HepG2 (cell line): ENCODE results near the gene VPS13D. TPM values are rescaled to one million over a fixed set of nuclear protein-coding genes. Genes with fewer than 3 reads are reported as not detected.

ENCODE experiments used
- ATAC-seq: fragments of 200-7000 bp; cut with Tn5 transposase; 3 replicates; pipeline ENCODE4 v1.9.1; 2020; ENCODE audit warnings: mild to moderate bottlenecking, moderate library complexity
- BruUV-seq: library from RNA; stranded (reverse); fragments of 400-500 nt; replicated peaks from 2 replicates; lab custom pipeline; 2021; lab: Mats Ljungman, UMichigan
- CTCF ChIA-PET: fragments of 300-600 bp; formaldehyde crosslinking; extraction: SDS; loops from one replicate; lab custom pipeline; 2021; ENCODE audit warnings: low total read pairs, inconsistent platforms, low intra/inter-chr PET ratio; lab: Yijun Ruan, JAX
- POLR2A ChIA-PET: fragments of 350-600 bp; sonication (Branson Sonifier 250); formaldehyde crosslinking; loops from one replicate; lab custom pipeline; 2020; ENCODE audit warnings: antibody characterized with exemption, inconsistent platforms; lab: Yijun Ruan, JAX
- DNase-seq: peaks from one replicate; pipeline ENCODE4 v3.0.0-alpha.2; 2015; ENCODE audit warnings: low spot score
- FAIRE-seq: peaks from 3 replicates; lab custom pipeline; 2011; peaks lifted over from hg19 to GRCh38; lab: Jason Lieb, UNC
- H2AFZ ChIP-seq: one replicate; pipeline ENCODE4 v1.6.1; 2011; ENCODE audit warnings: low read length, inconsistent platforms
- H3K27ac ChIP-seq: fragments of 300-600 bp; 3 replicates; pipeline ENCODE4 v1.8.0; 2011; ENCODE audit warnings: mixed run types, mild to moderate bottlenecking, mixed read lengths, low read length, inconsistent platforms; ENCODE audit not compliant: insufficient read depth; ENCODE audit errors: extremely low read length
- H3K27me3 ChIP-seq, 2 experiments: fragments of 200-600 bp in 1 of 2; 2 replicates in 1 of 2; 3 replicates in 1 of 2; pipeline versions ENCODE4 v1.6.0 to v1.8.0; 2011; ENCODE audit warnings: low read length in 2 of 2, mild to moderate bottlenecking in 2 of 2, moderate library complexity in 2 of 2, inconsistent platforms in 1 of 2; ENCODE audit not compliant: insufficient read depth in 2 of 2, control insufficient read depth in 1 of 2
- H3K36me3 ChIP-seq, 2 experiments: fragments of 200-600 bp in 1 of 2; replicated peaks in 1 of 2; 2 replicates in 1 of 2; 3 replicates in 1 of 2; pipeline versions ENCODE4 v1.5.1 to v1.8.0; 2011; ENCODE audit warnings: low read length in 2 of 2, inconsistent platforms in 1 of 2; ENCODE audit not compliant: insufficient read depth in 2 of 2, control insufficient read depth in 1 of 2
- H3K4me1 ChIP-seq: 2 replicates; pipeline ENCODE4 v1.5.1; 2012; ENCODE audit warnings: low read length, inconsistent platforms; ENCODE audit not compliant: insufficient read depth
- H3K4me2 ChIP-seq: 2 replicates; pipeline ENCODE4 v1.6.0; 2011; ENCODE audit warnings: low read depth, low read length, inconsistent platforms
- H3K4me3 ChIP-seq, 3 experiments: fragments of 200-600 bp in 1 of 3; sonication (generic), shearing (Covaris generic) in 1 of 3; replicated peaks in 1 of 3; 2 replicates each; pipeline ENCODE4 v1.5.1; 2011 to 2016; ENCODE audit warnings: low read length in 3 of 3, inconsistent platforms in 2 of 3, low read depth in 2 of 3, mild to moderate bottlenecking in 2 of 3, control low read depth in 1 of 3, mixed read lengths in 1 of 3; ENCODE audit not compliant: insufficient read depth in 1 of 3
- H3K79me2 ChIP-seq: one replicate; pipeline ENCODE4 v1.6.1; 2011; ENCODE audit warnings: low read length, inconsistent platforms; ENCODE audit not compliant: insufficient read depth
- H3K9ac ChIP-seq: 2 replicates; pipeline ENCODE4 v1.6.0; 2011; ENCODE audit warnings: mild to moderate bottlenecking, low read depth, low read length, inconsistent platforms; ENCODE audit not compliant: insufficient read depth
- H3K9me3 ChIP-seq: 2 replicates; pipeline ENCODE4 v1.5.1; 2012; ENCODE audit warnings: mild to moderate bottlenecking, low read length
- H4K20me1 ChIP-seq: 2 replicates; pipeline ENCODE4 v1.6.0; 2011; ENCODE audit warnings: inconsistent platforms, mild to moderate bottlenecking, low read length, moderate library complexity; ENCODE audit not compliant: insufficient read depth
- HIVEP1 ChIP-seq: sonication (generic); formaldehyde crosslinking; IDR thresholded peaks from 2 replicates; pipeline ENCODE4 v1.4.0; 2020; ENCODE audit warnings: mild to moderate bottlenecking, missing genetic modification reagents
- SP2 ChIP-seq: sonication (generic); formaldehyde crosslinking; IDR thresholded peaks from 2 replicates; pipeline ENCODE4 v1.5.1; 2020; ENCODE audit warnings: mild to moderate bottlenecking, missing genetic modification reagents
- ZNF10 ChIP-seq: sonication (generic); formaldehyde crosslinking; IDR thresholded peaks from 2 replicates; pipeline ENCODE4 v1.4.0; 2020; ENCODE audit warnings: mild to moderate bottlenecking, low read depth, missing genetic modification reagents, borderline replicate concordance
- WGBS: methylation state at CpG from one replicate; pipeline ENCODE4 v1.1.6; 2017; ENCODE audit warnings: low lambda C conversion rate; 5-methylcytosine and 5-hydroxymethylcytosine counted together
- in situ Hi-C: cut with HindIII; loops from 2 replicates; pipeline ENCODE4 v1.10.0; 2017; ENCODE audit warnings: low pct_unique_long_range_greater_than_20kb; ENCODE audit not compliant: extremely low pct_ligation_motif_present
- intact Hi-C: fragments of 100-400 bp; cut with micrococcal nuclease; formaldehyde crosslinking; loops from one replicate; pipeline ENCODE4 v1.10.0; 2022; ENCODE audit not compliant: unreplicated experiment
- polyA plus RNA-seq, 8 experiments: library from polyadenylated mRNA; depleted of rRNA in 3 of 8; stranded (reverse) in 7 of 8; unstranded in 1 of 8; fragments of >200 nt; fragmentation: Illumina TruSeq in 4 of 8; extraction: Trizol in 4 of 8; gene quantifications; 2 replicates each; pipeline versions ENCODE4 v1.2.1 to v1.2.3, GENCODE V29; 2011 to 2016; ENCODE audit warnings: low read depth in 4 of 8, missing spikeins in 1 of 8, mixed read lengths in 1 of 8; ENCODE audit not compliant: insufficient read depth in 1 of 8
- total RNA-seq, 5 experiments: library from RNA; depleted of rRNA; stranded (reverse); fragments of >200 nt; fragmentation: Illumina TruSeq; extraction: Trizol; gene quantifications; 2 replicates each; pipeline ENCODE4 v1.2.3, GENCODE V29; 2016; ENCODE audit warnings: low read depth in 1 of 5
- TF ChIP-seq, protein P1 (sequence below): sonication (generic); formaldehyde crosslinking; IDR thresholded peaks from 2 replicates; pipeline ENCODE4 v1.8.1; 2023; ENCODE audit warnings: mild to moderate bottlenecking, missing genetic modification reagents
- TF ChIP-seq, protein P2 (sequence below): sonication (generic); formaldehyde crosslinking; IDR thresholded peaks from 2 replicates; pipeline ENCODE4 v1.5.0; 2020; ENCODE audit warnings: mild to moderate bottlenecking, missing genetic modification reagents, borderline replicate concordance
- TF ChIP-seq, protein P3 (sequence below): sonication (generic); formaldehyde crosslinking; IDR thresholded peaks from 2 replicates; pipeline ENCODE4 v1.4.0; 2020; ENCODE audit warnings: missing genetic modification reagents
- TF ChIP-seq, protein P4 (sequence below): sonication (generic); formaldehyde crosslinking; IDR thresholded peaks from 2 replicates; pipeline ENCODE4 v1.4.0; 2020; ENCODE audit warnings: missing genetic modification reagents, mild to moderate bottlenecking, borderline replicate concordance
- TF ChIP-seq, protein P5 (sequence below): sonication (generic); formaldehyde crosslinking; IDR thresholded peaks from 2 replicates; pipeline ENCODE4 v1.8.1; 2023; ENCODE audit warnings: missing genetic modification reagents, mild to moderate bottlenecking, borderline replicate concordance

Gene VPS13D
- total and polyA plus RNA-seq, 2 of the 13 experiments (the other 11 are each of a cell fraction or from before 2014, with no cell fraction given): 8.6 to 13.9 TPM

DNA sequence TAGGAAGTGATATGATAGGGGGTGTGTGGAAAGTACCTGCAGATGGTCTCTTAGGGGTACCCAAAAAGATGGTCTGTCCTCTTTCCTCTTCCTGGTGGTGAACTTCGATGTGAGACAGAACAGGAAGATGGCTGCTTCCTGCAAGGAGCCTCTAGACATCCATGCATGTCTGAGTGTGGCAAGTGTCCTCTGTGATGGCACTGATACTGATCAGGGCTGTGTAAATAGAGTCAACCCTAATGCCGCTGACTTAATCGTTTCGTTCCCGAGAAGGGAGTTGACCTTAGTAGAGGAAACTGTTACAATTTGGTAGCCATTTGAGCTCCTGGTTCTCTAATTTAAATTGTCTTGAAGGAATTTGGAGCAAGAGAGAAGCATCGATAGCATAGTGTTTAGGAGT is 168.6 kb downstream of the VPS13D start:
- no peak overlapping the region for H3K4me2 ChIP-seq
- no peak overlapping the region for H3K4me3 ChIP-seq
- FAIRE-seq (no peak), DNase-seq (no peak), ATAC-seq (no peak)
- H3K27ac ChIP-seq: no peak overlapping the region
- ChIA-PET CTCF (no interaction called here), POLR2A (interaction anchor here (8.1 to 9.4 kb wide), 2 partner anchors 15 to 219 kb away, joined by 126 to 127 read pairs; partner anchors contain the start of gene DHRS3)
- no peaks in the 10 kb centered on the region for H3K27me3 ChIP-seq
- H3K36me3 ChIP-seq: peaks cover 0 to 2% of the 10 kb centered on the region in 2 experiments; a peak in 2 of 5 replicates
- H3K9ac ChIP-seq: no peak overlapping the region
- in situ Hi-C loops: no loop called here
- no peak overlapping the region for H2AFZ ChIP-seq
- no TSS peak for BruUV-seq
- no peaks in the 10 kb centered on the region for H3K9me3 ChIP-seq
- 91% methylated on average over 6 of the region's 6 CpGs for WGBS
- peaks cover 64% of the 10 kb centered on the region for H3K4me1 ChIP-seq
- intact Hi-C loops: no loop called here
- TF ChIP-seq HIVEP1 (CRISPR knock-in tag) (no peak), SP2 (CRISPR knock-in tag) (no peak), ZNF10 (CRISPR knock-in tag) (no peak)
- TF ChIP-seq, protein P1, sequence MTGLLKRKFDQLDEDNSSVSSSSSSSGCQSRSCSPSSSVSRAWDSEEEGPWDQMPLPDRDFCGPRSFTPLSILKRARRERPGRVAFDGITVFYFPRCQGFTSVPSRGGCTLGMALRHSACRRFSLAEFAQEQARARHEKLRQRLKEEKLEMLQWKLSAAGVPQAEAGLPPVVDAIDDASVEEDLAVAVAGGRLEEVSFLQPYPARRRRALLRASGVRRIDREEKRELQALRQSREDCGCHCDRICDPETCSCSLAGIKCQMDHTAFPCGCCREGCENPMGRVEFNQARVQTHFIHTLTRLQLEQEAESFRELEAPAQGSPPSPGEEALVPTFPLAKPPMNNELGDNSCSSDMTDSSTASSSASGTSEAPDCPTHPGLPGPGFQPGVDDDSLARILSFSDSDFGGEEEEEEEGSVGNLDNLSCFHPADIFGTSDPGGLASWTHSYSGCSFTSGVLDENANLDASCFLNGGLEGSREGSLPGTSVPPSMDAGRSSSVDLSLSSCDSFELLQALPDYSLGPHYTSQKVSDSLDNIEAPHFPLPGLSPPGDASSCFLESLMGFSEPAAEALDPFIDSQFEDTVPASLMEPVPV (CRISPR knock-in tag): no peak
- TF ChIP-seq, protein P2, sequence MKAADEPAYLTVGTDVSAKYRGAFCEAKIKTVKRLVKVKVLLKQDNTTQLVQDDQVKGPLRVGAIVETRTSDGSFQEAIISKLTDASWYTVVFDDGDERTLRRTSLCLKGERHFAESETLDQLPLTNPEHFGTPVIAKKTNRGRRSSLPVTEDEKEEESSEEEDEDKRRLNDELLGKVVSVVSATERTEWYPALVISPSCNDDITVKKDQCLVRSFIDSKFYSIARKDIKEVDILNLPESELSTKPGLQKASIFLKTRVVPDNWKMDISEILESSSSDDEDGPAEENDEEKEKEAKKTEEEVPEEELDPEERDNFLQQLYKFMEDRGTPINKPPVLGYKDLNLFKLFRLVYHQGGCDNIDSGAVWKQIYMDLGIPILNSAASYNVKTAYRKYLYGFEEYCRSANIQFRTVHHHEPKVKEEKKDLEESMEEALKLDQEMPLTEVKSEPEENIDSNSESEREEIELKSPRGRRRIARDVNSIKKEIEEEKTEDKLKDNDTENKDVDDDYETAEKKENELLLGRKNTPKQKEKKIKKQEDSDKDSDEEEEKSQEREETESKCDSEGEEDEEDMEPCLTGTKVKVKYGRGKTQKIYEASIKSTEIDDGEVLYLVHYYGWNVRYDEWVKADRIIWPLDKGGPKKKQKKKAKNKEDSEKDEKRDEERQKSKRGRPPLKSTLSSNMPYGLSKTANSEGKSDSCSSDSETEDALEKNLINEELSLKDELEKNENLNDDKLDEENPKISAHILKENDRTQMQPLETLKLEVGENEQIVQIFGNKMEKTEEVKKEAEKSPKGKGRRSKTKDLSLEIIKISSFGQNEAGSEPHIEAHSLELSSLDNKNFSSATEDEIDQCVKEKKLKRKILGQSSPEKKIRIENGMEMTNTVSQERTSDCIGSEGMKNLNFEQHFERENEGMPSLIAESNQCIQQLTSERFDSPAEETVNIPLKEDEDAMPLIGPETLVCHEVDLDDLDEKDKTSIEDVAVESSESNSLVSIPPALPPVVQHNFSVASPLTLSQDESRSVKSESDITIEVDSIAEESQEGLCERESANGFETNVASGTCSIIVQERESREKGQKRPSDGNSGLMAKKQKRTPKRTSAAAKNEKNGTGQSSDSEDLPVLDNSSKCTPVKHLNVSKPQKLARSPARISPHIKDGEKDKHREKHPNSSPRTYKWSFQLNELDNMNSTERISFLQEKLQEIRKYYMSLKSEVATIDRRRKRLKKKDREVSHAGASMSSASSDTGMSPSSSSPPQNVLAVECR (CRISPR knock-in tag): no peak
- TF ChIP-seq, protein P3, sequence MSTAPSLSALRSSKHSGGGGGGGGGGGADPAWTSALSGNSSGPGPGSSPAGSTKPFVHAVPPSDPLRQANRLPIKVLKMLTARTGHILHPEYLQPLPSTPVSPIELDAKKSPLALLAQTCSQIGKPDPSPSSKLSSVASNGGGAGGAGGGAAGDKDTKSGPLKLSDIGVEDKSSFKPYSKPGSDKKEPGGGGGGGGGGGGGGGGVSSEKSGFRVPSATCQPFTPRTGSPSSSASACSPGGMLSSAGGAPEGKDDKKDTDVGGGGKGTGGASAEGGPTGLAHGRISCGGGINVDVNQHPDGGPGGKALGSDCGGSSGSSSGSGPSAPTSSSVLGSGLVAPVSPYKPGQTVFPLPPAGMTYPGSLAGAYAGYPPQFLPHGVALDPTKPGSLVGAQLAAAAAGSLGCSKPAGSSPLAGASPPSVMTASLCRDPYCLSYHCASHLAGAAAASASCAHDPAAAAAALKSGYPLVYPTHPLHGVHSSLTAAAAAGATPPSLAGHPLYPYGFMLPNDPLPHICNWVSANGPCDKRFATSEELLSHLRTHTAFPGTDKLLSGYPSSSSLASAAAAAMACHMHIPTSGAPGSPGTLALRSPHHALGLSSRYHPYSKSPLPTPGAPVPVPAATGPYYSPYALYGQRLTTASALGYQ: no peak
- TF ChIP-seq, protein P4, sequence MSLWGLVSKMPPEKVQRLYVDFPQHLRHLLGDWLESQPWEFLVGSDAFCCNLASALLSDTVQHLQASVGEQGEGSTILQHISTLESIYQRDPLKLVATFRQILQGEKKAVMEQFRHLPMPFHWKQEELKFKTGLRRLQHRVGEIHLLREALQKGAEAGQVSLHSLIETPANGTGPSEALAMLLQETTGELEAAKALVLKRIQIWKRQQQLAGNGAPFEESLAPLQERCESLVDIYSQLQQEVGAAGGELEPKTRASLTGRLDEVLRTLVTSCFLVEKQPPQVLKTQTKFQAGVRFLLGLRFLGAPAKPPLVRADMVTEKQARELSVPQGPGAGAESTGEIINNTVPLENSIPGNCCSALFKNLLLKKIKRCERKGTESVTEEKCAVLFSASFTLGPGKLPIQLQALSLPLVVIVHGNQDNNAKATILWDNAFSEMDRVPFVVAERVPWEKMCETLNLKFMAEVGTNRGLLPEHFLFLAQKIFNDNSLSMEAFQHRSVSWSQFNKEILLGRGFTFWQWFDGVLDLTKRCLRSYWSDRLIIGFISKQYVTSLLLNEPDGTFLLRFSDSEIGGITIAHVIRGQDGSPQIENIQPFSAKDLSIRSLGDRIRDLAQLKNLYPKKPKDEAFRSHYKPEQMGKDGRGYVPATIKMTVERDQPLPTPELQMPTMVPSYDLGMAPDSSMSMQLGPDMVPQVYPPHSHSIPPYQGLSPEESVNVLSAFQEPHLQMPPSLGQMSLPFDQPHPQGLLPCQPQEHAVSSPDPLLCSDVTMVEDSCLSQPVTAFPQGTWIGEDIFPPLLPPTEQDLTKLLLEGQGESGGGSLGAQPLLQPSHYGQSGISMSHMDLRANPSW (CRISPR knock-in tag): no peak
- TF ChIP-seq, protein P5, sequence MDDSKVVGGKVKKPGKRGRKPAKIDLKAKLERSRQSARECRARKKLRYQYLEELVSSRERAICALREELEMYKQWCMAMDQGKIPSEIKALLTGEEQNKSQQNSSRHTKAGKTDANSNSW (CRISPR knock-in tag): no peak
- H4K20me1 ChIP-seq: no peaks in the 10 kb centered on the region
- no peaks in the 10 kb centered on the region for H3K79me2 ChIP-seq
